ENCODE results near the gene SPPL2C. TPM values are rescaled to one million over a fixed set of nuclear protein-coding genes. Genes with fewer than 3 reads are reported as not detected.

Gene SPPL2C
- total and polyA plus RNA-seq, 2 of the 13 experiments (the other 11 are each of a cell fraction or from before 2014, with no cell fraction given) = not detected

- FAIRE-seq (no peak), DNase-seq (ENCODE audit: low spot score) (no peak), ATAC-seq (no peak)
- Histone ChIP-seq H3K9ac (ENCODE audit: insufficient read depth, low read depth, low read length) (no peak overlapping the region), H3K36me3 (replicated peaks in 1 of 2; ENCODE audit: control insufficient read depth in 1 of 2, insufficient read depth in 2 of 2, low read length in 2 of 2) (no peaks in the 10 kb centered on the region), H3K9me3 (ENCODE audit: low read length) (no peaks in the 10 kb centered on the region), H3K4me2 (ENCODE audit: low read depth, low read length) (no peak overlapping the region), H3K27ac (ENCODE audit: extremely low read length, insufficient read depth, low read length) (no peak overlapping the region), H3K27me3 (ENCODE audit: control insufficient read depth in 1 of 2, insufficient read depth in 2 of 2, low read length in 2 of 2) (peaks cover 24 to 90% of the 10 kb centered on the region in 2 experiments), H3K4me1 (ENCODE audit: insufficient read depth, low read length) (no peaks in the 10 kb centered on the region), H2AFZ (ENCODE audit: low read length) (no peak overlapping the region), H3K79me2 (ENCODE audit: insufficient read depth, low read length) (no peaks in the 10 kb centered on the region), H3K4me3 (replicated peaks in 1 of 3; ENCODE audit: insufficient read depth in 1 of 3, low read depth in 2 of 3, low read length in 3 of 3) (no peak overlapping the region), H4K20me1 (ENCODE audit: insufficient read depth, low read length) (no peaks in the 10 kb centered on the region)
- in situ Hi-C loops (cut with HindIII; ENCODE audit: extremely low pct_ligation_motif_present, low pct_unique_long_range_greater_than_20kb) = no loop called here
- CTCF ChIA-PET (ENCODE audit: low intra/inter-chr PET ratio, low total read pairs) = no interaction called here
- 29% methylated on average over 10 of the region's 10 CpGs for WGBS (ENCODE audit: low lambda C conversion rate)
- TF ChIP-seq GTF3A (CRISPR knock-in tag; conservative IDR thresholded peaks at IDR 0.05) (no peak), NBN (conservative IDR thresholded peaks at IDR 0.05) (no peak), ZNF260 (CRISPR knock-in tag; IDR thresholded peaks at IDR 0.05; ENCODE audit: borderline replicate concordance, low read depth) (no peak), ZFP36L1 (CRISPR knock-in tag; IDR thresholded peaks at IDR 0.05) (no peak), KLF6 (CRISPR knock-in tag; IDR thresholded peaks at IDR 0.05) (no peak)
- intact Hi-C loops (cut with micrococcal nuclease; ENCODE audit: unreplicated experiment) = no loop called here
- POLR2A ChIA-PET = no interaction called here
- BruUV-seq (replicated peaks) = no TSS peak
Observed at GRCh38 chr17:45823598-45823997, 21.1 kb upstream of the SPPL2C start.

GRCh38 chr17:45824475-45824874 lies 20.2 kb upstream of the SPPL2C start:
- TF ChIP-seq ZNF232 (CRISPR knock-in tag; IDR thresholded peaks at IDR 0.05; ENCODE audit: borderline replicate concordance) = no peak
- Histone ChIP-seq H3K9me3 (ENCODE audit: low read length) (no peaks in the 10 kb centered on the region), H2AFZ (ENCODE audit: low read length) (no peak overlapping the region), H3K27ac (ENCODE audit: extremely low read length, insufficient read depth, low read length) (no peak overlapping the region), H4K20me1 (ENCODE audit: insufficient read depth, low read length) (no peaks in the 10 kb centered on the region), H3K27me3 (ENCODE audit: control insufficient read depth in 1 of 2, insufficient read depth in 2 of 2, low read length in 2 of 2) (peaks cover 26 to 91% of the 10 kb centered on the region in 2 experiments), H3K4me3 (replicated peaks in 1 of 3; ENCODE audit: insufficient read depth in 1 of 3, low read depth in 2 of 3, low read length in 3 of 3) (no peak overlapping the region), H3K4me1 (ENCODE audit: insufficient read depth, low read length) (no peaks in the 10 kb centered on the region), H3K9ac (ENCODE audit: insufficient read depth, low read depth, low read length) (no peak overlapping the region), H3K36me3 (replicated peaks in 1 of 2; ENCODE audit: control insufficient read depth in 1 of 2, insufficient read depth in 2 of 2, low read length in 2 of 2) (no peaks in the 10 kb centered on the region), H3K4me2 (ENCODE audit: low read depth, low read length) (no peak overlapping the region), H3K79me2 (ENCODE audit: insufficient read depth, low read length) (no peaks in the 10 kb centered on the region)
- FAIRE-seq (no peak), DNase-seq (ENCODE audit: low spot score) (no peak), ATAC-seq (peak; percentile 28; the same call in 2 of the 3 replicates)
- BruUV-seq (replicated peaks) = no TSS peak
- intact Hi-C loops (cut with micrococcal nuclease; ENCODE audit: unreplicated experiment) (no loop called here), in situ Hi-C loops (cut with HindIII; ENCODE audit: extremely low pct_ligation_motif_present, low pct_unique_long_range_greater_than_20kb) (no loop called here)
- 8% methylated on average over 4 of the region's 7 CpGs for WGBS (ENCODE audit: low lambda C conversion rate)
- CTCF ChIA-PET (ENCODE audit: low intra/inter-chr PET ratio, low total read pairs) = no interaction called here
- POLR2A ChIA-PET = no interaction called here

Measured in HepG2 (cell line).